IPS-20b (cell line): ENCODE results near the gene EIF2B1.
"Not testable (repeated sequence)": the region's sequence is repeated elsewhere in the genome, so short reads cannot be mapped to it uniquely, and the experiment has no call there.

Experiments
- H3K27ac ChIP-seq: one replicate; pipeline ENCODE4 v1.5.1; 2013; ENCODE audit warnings: low read length
- H3K27me3 ChIP-seq: 2 replicates; pipeline ENCODE4 v1.6.1; 2013; ENCODE audit warnings: mild to moderate bottlenecking, low read length, inconsistent platforms; ENCODE audit not compliant: insufficient read depth
- H3K36me3 ChIP-seq: 2 replicates; pipeline ENCODE4 v1.6.1; 2013; ENCODE audit warnings: low read depth, mild to moderate bottlenecking, inconsistent platforms, low read length, moderate library complexity; ENCODE audit not compliant: insufficient read depth
- H3K4me1 ChIP-seq: 2 replicates; pipeline ENCODE4 v1.6.1; 2013; ENCODE audit warnings: mild to moderate bottlenecking, control low read depth, inconsistent platforms, low read length, moderate library complexity; ENCODE audit not compliant: insufficient read depth
- H3K4me3 ChIP-seq: 2 replicates; pipeline ENCODE4 v1.5.1; 2013; ENCODE audit warnings: mild to moderate bottlenecking, low read length, inconsistent platforms
- H3K9ac ChIP-seq: 2 replicates; pipeline ENCODE4 v1.6.1; 2013; ENCODE audit warnings: low read depth, mild to moderate bottlenecking, inconsistent platforms, low read length, moderate library complexity
- H3K9me3 ChIP-seq: 2 replicates; pipeline ENCODE4 v1.6.1; 2013; ENCODE audit warnings: mild to moderate bottlenecking, low read depth, low read length, inconsistent platforms; ENCODE audit not compliant: insufficient read depth

Gene EIF2B1

DNA sequence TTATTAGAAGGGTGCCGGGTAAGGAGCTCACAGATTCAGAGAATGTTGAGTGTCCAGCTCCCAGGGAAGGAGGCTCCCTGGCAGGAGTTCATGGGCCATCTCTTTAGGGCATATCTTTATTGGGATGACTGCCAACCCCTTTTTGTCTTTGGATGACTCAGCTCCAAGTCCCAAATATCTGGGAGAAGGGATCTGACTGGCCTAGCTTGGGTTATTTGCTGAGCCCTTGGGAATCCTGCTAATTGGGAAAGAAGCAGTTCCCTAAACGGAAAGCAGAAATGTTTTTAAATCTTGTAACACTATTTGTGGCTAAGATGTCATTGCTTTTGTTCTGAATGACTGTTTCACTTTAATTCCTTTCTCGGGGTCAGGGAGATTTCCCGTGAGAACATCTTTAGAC is 19.0 kb downstream of the EIF2B1 start:
- no peak overlapping the region for H3K9ac ChIP-seq
- no peaks in the 10 kb centered on the region for H3K9me3 ChIP-seq
- H3K36me3 ChIP-seq: peaks cover 94% of the 10 kb centered on the region
- H3K27ac ChIP-seq: no peak overlapping the region
- no peaks in the 10 kb centered on the region for H3K4me1 ChIP-seq
- no peaks in the 10 kb centered on the region for H3K27me3 ChIP-seq
- no peak overlapping the region for H3K4me3 ChIP-seq

DNA sequence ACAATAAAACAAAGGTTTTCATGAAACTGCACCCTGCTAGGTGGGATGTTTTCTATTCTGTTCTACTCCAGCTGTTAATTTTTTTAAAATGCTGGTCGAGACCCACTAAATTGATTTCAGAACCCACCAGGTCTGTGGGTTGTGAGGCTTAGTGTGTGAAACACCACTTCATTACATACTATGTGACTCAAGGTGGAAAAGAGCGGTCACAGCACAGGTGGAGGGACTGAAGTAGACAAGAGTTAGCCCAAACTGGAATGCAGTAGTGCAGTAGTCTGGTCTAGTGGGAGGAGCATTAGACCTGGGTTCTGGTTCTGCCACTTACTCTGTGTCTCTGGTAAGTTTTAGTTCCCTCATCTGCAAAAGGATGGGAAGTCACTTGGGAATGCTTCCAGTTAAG is 19.4 kb downstream of the EIF2B1 start:
- no peak overlapping the region for H3K9ac ChIP-seq
- no peaks in the 10 kb centered on the region for H3K9me3 ChIP-seq
- H3K27ac ChIP-seq: no peak overlapping the region
- H3K27me3 ChIP-seq: no peaks in the 10 kb centered on the region
- no peak overlapping the region for H3K4me3 ChIP-seq
- H3K4me1 ChIP-seq: no peaks in the 10 kb centered on the region
- peaks cover 94% of the 10 kb centered on the region for H3K36me3 ChIP-seq

DNA sequence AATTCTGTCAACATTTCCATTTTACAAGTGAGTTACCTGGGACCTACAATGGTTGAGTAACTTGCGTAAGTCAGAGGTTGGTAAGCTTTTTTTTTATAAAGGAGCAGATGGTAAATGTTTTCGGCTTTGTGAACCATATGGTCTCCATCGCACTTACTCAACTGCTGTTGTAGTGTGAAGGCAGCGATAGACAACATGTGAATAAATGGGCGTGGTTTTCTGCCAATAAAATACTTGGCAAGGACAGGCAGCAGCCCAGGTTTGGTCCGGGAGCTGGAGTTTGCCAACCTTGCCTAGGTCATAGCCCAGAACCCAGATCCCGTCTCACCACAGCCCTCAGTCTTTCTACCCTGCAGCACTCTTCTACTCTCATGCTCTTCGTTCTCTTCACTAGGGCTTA is 25.3 kb downstream of the EIF2B1 start:
- Histone ChIP-seq H3K9ac (no peak overlapping the region), H3K27ac (no peak overlapping the region), H3K27me3 (no peaks in the 10 kb centered on the region), H3K36me3 (peaks cover 94% of the 10 kb centered on the region), H3K4me1 (no peaks in the 10 kb centered on the region), H3K4me3 (no peak overlapping the region), H3K9me3 (no peaks in the 10 kb centered on the region)

DNA sequence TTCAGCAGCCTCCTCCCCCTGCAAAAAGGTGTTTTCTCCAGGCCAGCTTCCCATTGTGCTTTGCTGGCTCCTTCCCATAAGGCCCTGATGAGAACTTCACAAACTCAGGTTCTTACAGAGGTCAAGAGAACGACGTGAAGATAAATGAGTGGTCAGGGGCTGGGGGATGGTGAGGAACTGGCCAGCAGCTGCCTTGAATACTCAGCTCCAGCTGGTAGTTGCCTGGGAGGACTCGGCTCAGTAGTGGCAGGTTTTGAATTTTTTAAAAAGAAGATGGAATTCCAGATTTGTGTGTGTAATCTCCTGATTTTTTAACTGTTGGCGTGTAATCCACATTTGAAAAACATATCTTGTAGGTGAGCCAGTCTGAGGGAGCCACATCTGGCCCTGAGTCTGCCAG is 25.7 kb downstream of the EIF2B1 start:
- no peaks in the 10 kb centered on the region for H3K4me1 ChIP-seq
- no peaks in the 10 kb centered on the region for H3K27me3 ChIP-seq
- H3K36me3 ChIP-seq: peaks cover 89% of the 10 kb centered on the region
- no peak overlapping the region for H3K4me3 ChIP-seq
- no peak overlapping the region for H3K27ac ChIP-seq
- no peak overlapping the region for H3K9ac ChIP-seq
- no peaks in the 10 kb centered on the region for H3K9me3 ChIP-seq

DNA sequence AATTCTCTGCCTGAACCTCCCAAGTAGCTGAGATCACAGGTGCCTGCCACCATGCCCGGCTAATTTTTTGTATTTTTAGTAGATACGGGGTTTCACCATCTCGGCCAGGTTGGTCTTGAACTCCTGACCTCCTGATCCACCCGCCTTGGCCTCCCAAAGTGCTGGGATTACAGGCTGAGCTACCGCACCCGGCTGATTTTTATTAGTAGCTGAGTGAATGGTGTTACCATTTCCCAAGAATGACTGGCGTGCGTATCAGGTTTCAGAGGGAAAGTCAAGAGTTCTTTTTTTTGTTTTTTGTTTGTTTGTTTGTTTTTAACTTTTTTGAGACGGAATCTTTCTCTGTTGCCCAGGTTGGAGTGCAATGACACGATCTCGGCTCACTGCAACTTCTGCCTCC is 30.0 kb downstream of the EIF2B1 start:
- H3K4me3 ChIP-seq: peak overlapping the region; percentile 98
- H3K27ac ChIP-seq, H3K9ac ChIP-seq, H3K4me1 ChIP-seq, H3K9me3 ChIP-seq, H3K27me3 ChIP-seq: not testable (repeated sequence)
- peaks cover 54% of the 10 kb centered on the region for H3K36me3 ChIP-seq

DNA sequence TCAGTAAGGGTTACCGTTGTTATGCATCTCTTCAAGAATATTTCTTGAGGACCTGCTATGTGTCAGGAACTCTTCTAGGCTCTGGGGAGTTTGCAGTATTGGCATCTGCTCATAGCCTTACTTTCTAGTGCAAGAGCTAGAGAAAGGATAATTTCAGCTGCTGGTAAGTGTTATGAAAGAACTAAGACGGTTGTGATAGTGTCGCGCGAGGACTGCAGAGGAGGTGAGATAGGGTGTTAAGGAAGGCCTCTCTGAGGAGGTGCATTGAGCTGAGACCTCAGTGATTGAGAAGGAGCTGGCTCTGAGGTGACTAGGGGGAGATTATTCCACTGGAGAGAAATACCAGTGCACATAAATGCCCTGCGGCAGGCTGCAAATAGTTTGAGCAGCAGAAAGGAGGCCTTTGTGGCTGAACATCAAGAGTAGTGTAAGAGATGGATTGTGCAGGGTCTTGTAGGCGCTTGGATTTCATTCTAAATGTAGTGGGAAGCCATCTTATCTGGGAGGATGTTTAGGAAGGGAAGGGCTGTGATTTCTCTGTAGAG is 30.8 kb downstream of the EIF2B1 start:
- H3K4me1 ChIP-seq: no peaks in the 10 kb centered on the region
- H3K9ac ChIP-seq: peak overlapping the region; percentile 95
- H3K27ac ChIP-seq: no peak overlapping the region
- H3K9me3 ChIP-seq: no peaks in the 10 kb centered on the region
- no peaks in the 10 kb centered on the region for H3K27me3 ChIP-seq
- peaks cover 54% of the 10 kb centered on the region for H3K36me3 ChIP-seq
- peak overlapping the region; percentile 98 for H3K4me3 ChIP-seq

DNA sequence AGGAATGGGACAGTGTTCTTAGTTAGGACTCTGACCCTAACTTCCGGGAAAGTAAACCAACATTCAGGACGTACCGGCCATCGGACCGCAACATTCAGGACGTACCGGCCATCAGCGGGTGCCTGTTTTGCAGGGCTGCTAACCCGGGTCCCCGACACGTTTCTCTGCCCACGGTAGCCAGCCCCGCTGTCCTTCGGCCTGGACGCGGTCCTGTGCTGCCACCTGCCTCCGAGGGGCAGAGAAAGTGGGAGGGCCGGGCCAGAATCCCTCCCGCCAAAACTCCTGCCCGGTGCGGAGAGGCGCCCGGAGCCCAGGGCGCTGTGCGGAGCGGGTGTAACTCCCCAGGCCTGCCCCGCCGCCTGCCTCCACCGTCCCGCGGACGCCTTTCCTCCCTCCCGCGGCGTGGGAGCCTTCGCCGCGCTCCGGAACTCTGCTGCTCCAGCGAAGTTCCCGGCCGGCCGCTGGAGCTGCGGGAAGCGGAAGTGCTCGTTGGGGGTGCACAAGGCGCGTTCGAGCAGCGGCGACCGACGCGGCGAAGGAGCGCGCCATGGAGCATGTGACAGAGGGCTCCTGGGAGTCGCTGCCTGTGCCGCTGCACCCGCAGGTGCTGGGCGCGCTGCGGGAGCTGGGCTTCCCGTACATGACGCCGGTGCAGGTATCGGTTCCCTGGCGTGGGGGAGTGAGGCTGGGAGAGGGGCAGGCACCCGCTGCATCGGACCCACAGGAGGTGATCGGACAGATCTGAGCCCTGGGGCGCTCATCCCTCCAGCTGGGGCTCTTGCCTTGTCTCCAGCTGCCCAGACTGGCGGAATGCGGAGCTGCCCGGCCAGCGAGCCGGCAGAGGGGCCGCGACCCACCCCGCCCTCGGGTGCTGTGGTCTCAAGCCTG is 31.6 kb downstream of the EIF2B1 start, which contains the start of gene DDX55:
Gene DDX55 (plus strand): TSS at position 498 of the 888 bp plus-strand sequence. CDS start 50 bp downstream, at position 548.
- Histone ChIP-seq H3K9me3 (no peaks in the 10 kb centered on the region), H3K4me3 (peak within 1 kb of the TSS; percentile 98), H3K9ac (peak within 1 kb of the TSS; percentile 95), H3K27me3 (no peaks in the 10 kb centered on the region), H3K36me3 (peaks cover 54% of the 10 kb centered on the region), H3K27ac (peak within 1 kb of the TSS; percentile 83), H3K4me1 (no peaks in the 10 kb centered on the region)

DNA sequence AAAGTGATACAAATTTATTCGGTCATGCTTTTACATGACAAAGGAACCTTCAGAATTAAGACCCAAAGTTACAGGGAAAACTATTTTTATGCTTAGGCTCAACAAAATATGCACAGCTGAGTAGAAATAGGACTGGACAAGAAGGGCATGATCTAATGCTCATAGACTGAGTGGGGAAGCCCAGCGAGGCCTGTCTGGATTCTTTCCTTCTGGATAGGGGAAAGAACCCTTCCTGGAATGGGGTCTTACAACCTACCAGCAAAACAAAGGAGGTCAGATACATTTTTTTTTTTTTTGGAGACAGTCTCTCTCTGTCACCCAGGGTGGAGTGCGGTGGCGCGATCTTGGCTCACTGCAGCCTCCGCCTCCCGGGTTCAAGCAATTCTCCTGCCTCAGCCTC is 33.8 kb downstream of the EIF2B1 start:
- Histone ChIP-seq H3K4me3 (no peak overlapping the region), H3K4me1 (no peaks in the 10 kb centered on the region), H3K36me3 (peaks cover 52% of the 10 kb centered on the region), H3K27me3 (no peaks in the 10 kb centered on the region), H3K9me3 (no peaks in the 10 kb centered on the region), H3K27ac (no peak overlapping the region), H3K9ac (no peak overlapping the region)

DNA sequence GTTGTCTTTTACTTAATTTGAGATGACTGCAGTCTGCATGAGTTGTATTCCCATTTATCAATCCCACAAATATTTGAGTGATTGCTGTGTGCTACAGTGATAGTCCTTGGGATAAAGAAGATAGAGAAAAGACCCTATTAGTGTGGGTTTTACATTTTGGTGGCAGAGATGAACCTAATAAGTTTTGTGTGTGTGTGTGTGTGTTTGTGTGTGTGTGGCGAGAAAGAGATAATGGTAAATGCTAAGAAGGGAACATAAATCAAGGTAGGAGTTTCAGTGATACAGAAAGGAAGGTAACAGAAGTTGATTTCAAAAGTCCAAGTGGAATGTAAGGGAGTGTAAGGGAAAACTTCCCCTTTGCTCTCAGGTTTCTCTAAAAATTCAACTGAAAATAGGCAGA is 34.2 kb downstream of the EIF2B1 start:
- Histone ChIP-seq H3K27ac (no peak overlapping the region), H3K9me3 (no peaks in the 10 kb centered on the region), H3K4me1 (no peaks in the 10 kb centered on the region), H3K9ac (no peak overlapping the region), H3K36me3 (peaks cover 50% of the 10 kb centered on the region), H3K27me3 (no peaks in the 10 kb centered on the region), H3K4me3 (no peak overlapping the region)

DNA sequence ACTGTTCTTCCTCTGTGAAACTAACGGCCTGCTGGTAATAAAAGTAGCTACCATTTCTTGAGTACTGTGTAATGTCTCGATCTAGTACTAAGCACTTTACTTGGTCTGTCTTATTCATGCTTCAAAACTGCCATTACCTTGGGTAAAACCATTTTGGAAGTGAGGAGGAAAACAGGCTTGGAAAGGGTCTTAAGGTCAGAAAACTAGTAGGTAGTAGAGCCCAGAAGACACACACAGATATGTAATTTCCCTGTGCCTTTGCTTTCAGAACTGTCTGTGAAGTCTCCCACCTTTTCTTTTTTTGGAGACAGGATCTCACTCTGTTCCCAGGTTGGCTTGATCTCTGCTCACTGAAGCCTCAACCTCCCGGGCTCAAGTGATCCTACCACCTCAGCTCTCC is 35.0 kb downstream of the EIF2B1 start:
- Histone ChIP-seq H3K36me3 (peaks cover 51% of the 10 kb centered on the region), H3K4me3 (no peak overlapping the region), H3K27ac (no peak overlapping the region), H3K9me3 (no peaks in the 10 kb centered on the region), H3K4me1 (no peaks in the 10 kb centered on the region), H3K9ac (no peak overlapping the region), H3K27me3 (no peaks in the 10 kb centered on the region)

DNA sequence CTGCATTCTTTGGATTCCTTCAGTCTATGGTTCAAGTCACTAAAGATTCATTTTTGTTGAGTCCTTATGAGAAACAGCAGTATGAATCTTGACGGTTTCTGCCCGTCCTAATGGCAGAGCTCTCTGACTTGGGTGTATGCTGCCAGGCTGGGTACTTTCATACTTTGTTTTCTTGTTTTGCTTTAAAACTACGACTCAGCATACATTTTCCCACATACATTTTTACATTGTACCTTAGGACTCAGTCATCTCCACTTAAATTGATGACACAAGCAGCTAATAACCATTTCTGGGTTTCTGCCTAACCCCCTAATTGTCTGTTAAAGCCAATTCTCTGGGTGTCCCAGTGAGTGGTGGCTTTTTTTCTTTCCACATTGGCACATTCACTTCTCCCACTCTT is 36.4 kb downstream of the EIF2B1 start:
- no peak overlapping the region for H3K27ac ChIP-seq
- H3K4me3 ChIP-seq: no peak overlapping the region
- peaks cover 65% of the 10 kb centered on the region for H3K36me3 ChIP-seq
- no peaks in the 10 kb centered on the region for H3K9me3 ChIP-seq
- H3K9ac ChIP-seq: no peak overlapping the region
- H3K4me1 ChIP-seq: no peaks in the 10 kb centered on the region
- no peaks in the 10 kb centered on the region for H3K27me3 ChIP-seq

DNA sequence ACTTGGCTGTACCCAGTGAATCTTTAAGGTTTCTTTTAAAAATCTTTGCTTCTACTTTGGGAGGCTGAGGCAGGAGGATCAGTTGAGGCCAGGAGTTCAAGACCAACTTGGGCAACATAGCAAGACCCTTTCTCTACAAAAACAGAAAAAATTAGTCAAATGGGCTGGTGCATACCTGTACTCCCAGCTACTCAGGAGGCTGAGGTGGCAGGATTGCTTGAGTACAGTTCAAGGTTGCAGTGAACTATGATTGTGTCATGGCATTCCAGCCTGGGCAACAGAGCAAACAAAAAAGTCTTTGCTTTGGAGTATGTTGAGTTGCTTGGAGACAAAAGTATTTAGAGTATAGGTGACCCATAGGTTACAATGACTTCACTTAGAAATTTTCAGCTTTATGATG is 37.8 kb downstream of the EIF2B1 start:
- no peaks in the 10 kb centered on the region for H3K4me1 ChIP-seq
- H3K27ac ChIP-seq: no peak overlapping the region
- H3K36me3 ChIP-seq: peaks cover 79% of the 10 kb centered on the region

More for the DNA sequence above, 37.8 kb downstream of the EIF2B1 start:
- no peaks in the 10 kb centered on the region for H3K27me3 ChIP-seq
- no peak overlapping the region for H3K9ac ChIP-seq
- H3K9me3 ChIP-seq: no peaks in the 10 kb centered on the region
- no peak overlapping the region for H3K4me3 ChIP-seq
